Measurements from ENCODE around the gene EXOC6. TPM values are rescaled to one million over a fixed set of nuclear protein-coding genes. Genes with fewer than 3 reads are reported as not detected.

Gene EXOC6
- total and polyA plus RNA-seq, 10 of the 15 experiments (the other 5 are each of a cell fraction or from before 2014, with no cell fraction given) = 7.6 to 53.8 (median 13.3) TPM

- CTCF ChIA-PET = no interaction called here
- no peak overlapping the region for H2AFZ ChIP-seq (ENCODE audit: control insufficient read depth, low read depth, low read length)
- intact Hi-C loops (cut with micrococcal nuclease; ENCODE audit: unreplicated experiment) = no loop called here
- no peaks in the 10 kb centered on the region for H3K9me3 ChIP-seq (replicated peaks; ENCODE audit: control insufficient read depth, insufficient read depth, low read length)
- FAIRE-seq = no peak
- no peak overlapping the region for H3K9ac ChIP-seq (ENCODE audit: control insufficient read depth, insufficient read depth, low read length)
- no peak for ATAC-seq
- POLR2A ChIA-PET = no interaction called here
- BruUV-seq (replicated peaks) = no TSS peak
- H3K4me1 ChIP-seq (ENCODE audit: control insufficient read depth, insufficient read depth, low read length) = peaks cover 4% of the 10 kb centered on the region; the same call in 1 of the 2 replicates
- H3K27me3 ChIP-seq (replicated peaks in 1 of 2; ENCODE audit: control insufficient read depth in 2 of 2, insufficient read depth in 2 of 2, low read length in 1 of 2) = no peaks in the 10 kb centered on the region
- H3K4me2 ChIP-seq (ENCODE audit: control insufficient read depth, insufficient read depth) = no peak overlapping the region
- H3K4me3 ChIP-seq = no peak overlapping the region
- RAD21 ChIA-PET (ENCODE audit: unreplicated experiment) = no interaction called here
- H4K20me1 ChIP-seq (ENCODE audit: control insufficient read depth, insufficient read depth) = no peaks in the 10 kb centered on the region
- H3K79me2 ChIP-seq (ENCODE audit: control insufficient read depth, insufficient read depth, low read length) = no peaks in the 10 kb centered on the region
- H3K27ac ChIP-seq (ENCODE audit: control insufficient read depth, insufficient read depth) = no peak overlapping the region
- in situ Hi-C loops (cut with MboI) = no loop called here
- SMC1A ChIA-PET (ENCODE audit: uncharacterized antibody, unreplicated experiment) = no interaction called here
- WGBS (ENCODE audit: insufficient coverage, insufficient replicate concordance, low lambda C conversion rate, missing lambda C conversion rate) = 92% methylated on average over 1 of the region's 1 CpG
- H3K36me3 ChIP-seq (ENCODE audit: control insufficient read depth in 2 of 2, insufficient read depth in 2 of 2, low read length in 1 of 2) = no peaks in the 10 kb centered on the region
- DNase-seq (ENCODE audit: low read depth, low spot score) = no peak
- no peak for TF ChIP-seq GABPA (IDR thresholded peaks at IDR 0.05; ENCODE audit: low read depth)
- TF ChIP-seq TCF12 (IDR thresholded peaks at IDR 0.05; ENCODE audit: low read depth, low read length) = no peak
- TF ChIP-seq ELK1 (IDR thresholded peaks at IDR 0.05; ENCODE audit: low read depth, low read length) = no peak
- no peak for TF ChIP-seq ZBTB11 (CRISPR knock-in tag; IDR thresholded peaks at IDR 0.05)
- no peak for TF ChIP-seq POU2F2 (IDR thresholded peaks at IDR 0.05; ENCODE audit: borderline replicate concordance, low read depth, low read length)
- TF ChIP-seq NBN (IDR thresholded peaks at IDR 0.05) = no peak
- TF ChIP-seq MTA2 (IDR thresholded peaks at IDR 0.05; ENCODE audit: low read depth) = no peak
- no peak for TF ChIP-seq MYB (IDR thresholded peaks at IDR 0.05; ENCODE audit: borderline replicate concordance, low read depth, low read length)
- TF ChIP-seq EGR1 (IDR thresholded peaks at IDR 0.05; ENCODE audit: borderline replicate concordance in 1 of 2, low read depth in 2 of 2, low read length in 2 of 2) = no peak
- TF ChIP-seq E4F1 (IDR thresholded peaks at IDR 0.05; ENCODE audit: borderline replicate concordance, partially characterized antibody) = no peak
- TF ChIP-seq ZNF24 (IDR thresholded peaks at IDR 0.05) = no peak
- TF ChIP-seq ZNF207 (IDR thresholded peaks at IDR 0.05; ENCODE audit: borderline replicate concordance) = no peak
- no peak for TF ChIP-seq BCLAF1 (IDR thresholded peaks at IDR 0.05)
Measured at GRCh38 chr10:92903633-92904032, 55.3 kb downstream of the EXOC6 start.
